Measurements from ENCODE around the gene BMPR2.

Gene BMPR2

DNA sequence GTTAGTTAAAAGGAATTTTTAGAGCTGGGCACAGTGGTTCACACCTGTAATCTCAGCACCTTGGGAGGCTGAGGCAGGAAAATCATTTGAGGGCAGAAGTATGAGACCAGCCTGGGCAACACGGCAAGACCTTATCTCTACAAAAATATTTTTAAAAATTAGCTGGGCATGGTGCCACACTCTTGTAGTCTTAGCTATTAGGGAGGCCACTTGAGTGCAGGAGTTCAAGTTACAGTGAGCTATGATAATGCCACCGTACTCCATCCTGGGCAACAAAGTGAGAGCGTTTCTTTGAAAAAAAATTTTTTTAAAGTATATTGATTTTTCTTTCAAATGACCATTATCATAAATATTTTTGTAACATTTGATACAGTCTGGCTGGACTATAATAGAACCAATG is 165.0 kb downstream of the BMPR2 start:
- H3K18ac ChIP-seq (ENCODE audit: low read depth in 1 of 2, low read length in 2 of 2) = no peak overlapping the region
- H3K4me1 ChIP-seq (ENCODE audit: control insufficient read depth, insufficient read depth, low read depth, low read length) = no peaks in the 10 kb centered on the region
- H3K27ac ChIP-seq (ENCODE audit: low read length, poor library complexity, severe bottlenecking) = no peak overlapping the region
- H3K14ac ChIP-seq (ENCODE audit: low read length in 2 of 2) = no peak overlapping the region
- no peak overlapping the region for H2BK120ac ChIP-seq (ENCODE audit: low read depth, low read length)
- H2BK5ac ChIP-seq (ENCODE audit: low read depth, low read length, poor library complexity, severe bottlenecking) = no peak overlapping the region
- H3K23ac ChIP-seq (ENCODE audit: low read length in 2 of 2) = no peak overlapping the region
- H3K9me3 ChIP-seq (ENCODE audit: control insufficient read depth, low read length) = no peaks in the 10 kb centered on the region
- H4K8ac ChIP-seq (ENCODE audit: low read length) = no peak overlapping the region
- no peaks in the 10 kb centered on the region for H3K27me3 ChIP-seq (ENCODE audit: control insufficient read depth in 1 of 2, insufficient read depth in 1 of 2, low read length in 2 of 2)
- H3K79me1 ChIP-seq (replicated peaks; ENCODE audit: low read length, poor library complexity, severe bottlenecking) = peaks cover 12% of the 10 kb centered on the region
- H3K4ac ChIP-seq (ENCODE audit: low read depth in 1 of 2, low read length in 2 of 2) = no peak overlapping the region
- H4K91ac ChIP-seq (ENCODE audit: low read length) = no peak overlapping the region
- no peak overlapping the region for H3K4me2 ChIP-seq (ENCODE audit: low read length, poor library complexity, severe bottlenecking)
- H3K4me3 ChIP-seq (ENCODE audit: insufficient read depth in 1 of 2, low read depth in 1 of 2, low read length in 2 of 2) = no peak overlapping the region
- no peak for DNase-seq
- no peak overlapping the region for H2AFZ ChIP-seq (ENCODE audit: low read depth, low read length)
- peaks cover 0 to 6% of the 10 kb centered on the region in 2 experiments for H3K36me3 ChIP-seq (ENCODE audit: control insufficient read depth in 1 of 2, insufficient read depth in 2 of 2, low read depth in 1 of 2, low read length in 2 of 2)
- H2BK15ac ChIP-seq (ENCODE audit: low read depth, poor library complexity, severe bottlenecking) = no peak overlapping the region
- H2BK12ac ChIP-seq (ENCODE audit: low read length in 2 of 2) = no peak overlapping the region
- no peak overlapping the region for H3K9ac ChIP-seq (ENCODE audit: low read length)
- 100% methylated on average over 1 of the region's 3 CpGs for WGBS
- H2AK5ac ChIP-seq (ENCODE audit: low read length, severe bottlenecking) = no peak overlapping the region

DNA sequence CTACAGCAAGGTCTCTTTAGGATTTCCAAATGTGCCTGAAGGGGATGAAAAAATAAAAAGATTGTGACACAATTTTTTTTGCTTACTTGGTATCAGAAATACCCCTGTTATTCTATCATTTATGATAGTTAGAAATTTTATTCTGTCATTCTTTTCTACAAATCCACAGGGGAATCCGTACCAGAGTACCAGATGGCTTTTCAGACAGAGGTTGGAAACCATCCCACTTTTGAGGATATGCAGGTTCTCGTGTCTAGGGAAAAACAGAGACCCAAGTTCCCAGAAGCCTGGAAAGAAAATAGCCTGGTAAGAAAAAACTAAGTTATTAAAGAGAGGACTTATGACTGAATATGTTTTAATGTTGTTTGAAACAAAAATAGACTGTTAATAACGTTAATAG is 166.0 kb downstream of the BMPR2 start:
- Histone ChIP-seq H3K79me1 (replicated peaks; ENCODE audit: low read length, poor library complexity, severe bottlenecking) (peaks cover 9% of the 10 kb centered on the region), H2BK5ac (ENCODE audit: low read depth, low read length, poor library complexity, severe bottlenecking) (no peak overlapping the region), H2BK15ac (ENCODE audit: low read depth, poor library complexity, severe bottlenecking) (no peak overlapping the region), H3K27me3 (ENCODE audit: control insufficient read depth in 1 of 2, insufficient read depth in 1 of 2, low read length in 2 of 2) (no peaks in the 10 kb centered on the region), H4K91ac (ENCODE audit: low read length) (no peak overlapping the region), H3K18ac (ENCODE audit: low read depth in 1 of 2, low read length in 2 of 2) (no peak overlapping the region), H3K9ac (ENCODE audit: low read length) (no peak overlapping the region), H2BK120ac (ENCODE audit: low read depth, low read length) (no peak overlapping the region), H3K23ac (ENCODE audit: low read length in 2 of 2) (no peak overlapping the region), H2AK5ac (ENCODE audit: low read length, severe bottlenecking) (no peak overlapping the region), H3K9me3 (ENCODE audit: control insufficient read depth, low read length) (no peaks in the 10 kb centered on the region), H3K4me3 (ENCODE audit: insufficient read depth in 1 of 2, low read depth in 1 of 2, low read length in 2 of 2) (no peak overlapping the region), H4K8ac (ENCODE audit: low read length) (no peak overlapping the region), H3K36me3 (ENCODE audit: control insufficient read depth in 1 of 2, insufficient read depth in 2 of 2, low read depth in 1 of 2, low read length in 2 of 2) (peaks cover under 1 to 3% of the 10 kb centered on the region in 2 experiments), H2AFZ (ENCODE audit: low read depth, low read length) (no peak overlapping the region), H3K4me2 (ENCODE audit: low read length, poor library complexity, severe bottlenecking) (no peak overlapping the region), H3K14ac (ENCODE audit: low read length in 2 of 2) (no peak overlapping the region), H3K4me1 (ENCODE audit: control insufficient read depth, insufficient read depth, low read depth, low read length) (no peaks in the 10 kb centered on the region), H3K27ac (ENCODE audit: low read length, poor library complexity, severe bottlenecking) (no peak overlapping the region), H3K4ac (ENCODE audit: low read depth in 1 of 2, low read length in 2 of 2) (no peak overlapping the region), H2BK12ac (ENCODE audit: low read length in 2 of 2) (no peak overlapping the region)
- DNase-seq = no peak
- WGBS = 95% methylated on average over 2 of the region's 3 CpGs

DNA sequence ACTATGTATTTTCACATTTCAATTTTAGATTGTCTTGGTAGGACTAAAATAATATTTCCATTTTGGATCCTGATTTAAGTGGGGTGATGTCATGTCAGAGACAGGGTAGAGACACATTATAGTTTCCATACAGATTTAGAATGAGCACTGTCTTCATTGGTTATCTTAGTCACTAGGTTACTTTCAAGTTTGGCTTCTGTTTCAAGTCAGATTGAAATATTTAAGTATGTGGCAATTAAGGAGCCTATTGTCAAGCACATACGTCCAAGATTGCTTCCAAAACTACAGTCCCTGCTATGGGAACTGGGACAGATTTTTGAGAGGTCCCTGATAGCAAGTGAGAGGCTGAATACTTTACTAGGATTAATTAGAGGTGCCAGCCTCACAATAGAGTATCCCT is 169.4 kb downstream of the BMPR2 start:
- H2BK12ac ChIP-seq (ENCODE audit: low read length in 2 of 2) = no peak overlapping the region
- H3K9me3 ChIP-seq (ENCODE audit: control insufficient read depth, low read length) = no peaks in the 10 kb centered on the region
- no peak overlapping the region for H2BK120ac ChIP-seq (ENCODE audit: low read depth, low read length)
- WGBS = 86% methylated on average over 1 of the region's 1 CpG
- H3K23ac ChIP-seq (ENCODE audit: low read length in 2 of 2) = no peak overlapping the region
- H2BK5ac ChIP-seq (ENCODE audit: low read depth, low read length, poor library complexity, severe bottlenecking) = no peak overlapping the region
- no peak overlapping the region for H2AFZ ChIP-seq (ENCODE audit: low read depth, low read length)
- peaks cover 3 to 7% of the 10 kb centered on the region in 2 experiments for H3K36me3 ChIP-seq (ENCODE audit: control insufficient read depth in 1 of 2, insufficient read depth in 2 of 2, low read depth in 1 of 2, low read length in 2 of 2)
- no peak overlapping the region for H4K91ac ChIP-seq (ENCODE audit: low read length)
- no peak overlapping the region for H3K4me2 ChIP-seq (ENCODE audit: low read length, poor library complexity, severe bottlenecking)
- H3K79me1 ChIP-seq (replicated peaks; ENCODE audit: low read length, poor library complexity, severe bottlenecking) = peaks cover 5% of the 10 kb centered on the region
- no peak overlapping the region for H3K4ac ChIP-seq (ENCODE audit: low read depth in 1 of 2, low read length in 2 of 2)
- no peak overlapping the region for H3K27ac ChIP-seq (ENCODE audit: low read length, poor library complexity, severe bottlenecking)
- no peak overlapping the region for H2BK15ac ChIP-seq (ENCODE audit: low read depth, poor library complexity, severe bottlenecking)
- H3K9ac ChIP-seq (ENCODE audit: low read length) = no peak overlapping the region
- no peaks in the 10 kb centered on the region for H3K27me3 ChIP-seq (ENCODE audit: control insufficient read depth in 1 of 2, insufficient read depth in 1 of 2, low read length in 2 of 2)
- H4K8ac ChIP-seq (ENCODE audit: low read length) = no peak overlapping the region
- no peaks in the 10 kb centered on the region for H3K4me1 ChIP-seq (ENCODE audit: control insufficient read depth, insufficient read depth, low read depth, low read length)
- no peak for DNase-seq
- no peak overlapping the region for H3K4me3 ChIP-seq (ENCODE audit: insufficient read depth in 1 of 2, low read depth in 1 of 2, low read length in 2 of 2)
- no peak overlapping the region for H2AK5ac ChIP-seq (ENCODE audit: low read length, severe bottlenecking)
- no peak overlapping the region for H3K18ac ChIP-seq (ENCODE audit: low read depth in 1 of 2, low read length in 2 of 2)
- no peak overlapping the region for H3K14ac ChIP-seq (ENCODE audit: low read length in 2 of 2)

DNA sequence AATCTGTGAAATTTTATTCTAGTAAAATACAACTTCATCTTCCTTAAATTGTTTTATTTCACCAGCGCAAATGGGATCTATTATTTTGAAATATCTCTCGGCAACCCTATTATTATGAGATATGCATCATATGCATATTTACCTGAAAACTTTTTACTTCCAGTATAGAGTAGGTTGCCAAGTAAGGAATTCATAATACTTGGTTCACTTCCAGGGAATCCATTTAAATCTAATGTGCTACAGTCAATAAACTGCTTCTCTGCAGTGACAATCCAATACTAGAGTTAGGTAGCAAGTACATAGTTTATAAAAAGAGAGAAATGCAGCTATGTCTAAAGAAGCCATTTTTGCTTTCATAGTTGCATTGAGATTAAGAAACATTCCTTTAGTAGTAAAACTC is 169.8 kb downstream of the BMPR2 start:
- H2BK5ac ChIP-seq (ENCODE audit: low read depth, low read length, poor library complexity, severe bottlenecking) = no peak overlapping the region
- no peak overlapping the region for H3K4ac ChIP-seq (ENCODE audit: low read depth in 1 of 2, low read length in 2 of 2)
- no peak overlapping the region for H2BK120ac ChIP-seq (ENCODE audit: low read depth, low read length)
- no peak overlapping the region for H3K4me2 ChIP-seq (ENCODE audit: low read length, poor library complexity, severe bottlenecking)
- H3K36me3 ChIP-seq (ENCODE audit: control insufficient read depth in 1 of 2, insufficient read depth in 2 of 2, low read depth in 1 of 2, low read length in 2 of 2) = peaks cover 3 to 7% of the 10 kb centered on the region in 2 experiments
- H3K9me3 ChIP-seq (ENCODE audit: control insufficient read depth, low read length) = no peaks in the 10 kb centered on the region
- H3K4me3 ChIP-seq (ENCODE audit: insufficient read depth in 1 of 2, low read depth in 1 of 2, low read length in 2 of 2) = no peak overlapping the region
- no peak for DNase-seq
- no peaks in the 10 kb centered on the region for H3K4me1 ChIP-seq (ENCODE audit: control insufficient read depth, insufficient read depth, low read depth, low read length)
- no peak overlapping the region for H2AFZ ChIP-seq (ENCODE audit: low read depth, low read length)
- no peak overlapping the region for H4K91ac ChIP-seq (ENCODE audit: low read length)
- WGBS = 100% methylated on average over 1 of the region's 2 CpGs
- no peaks in the 10 kb centered on the region for H3K27me3 ChIP-seq (ENCODE audit: control insufficient read depth in 1 of 2, insufficient read depth in 1 of 2, low read length in 2 of 2)
- no peak overlapping the region for H3K9ac ChIP-seq (ENCODE audit: low read length)
- no peak overlapping the region for H3K18ac ChIP-seq (ENCODE audit: low read depth in 1 of 2, low read length in 2 of 2)
- no peak overlapping the region for H3K14ac ChIP-seq (ENCODE audit: low read length in 2 of 2)
- H4K8ac ChIP-seq (ENCODE audit: low read length) = no peak overlapping the region
- H3K27ac ChIP-seq (ENCODE audit: low read length, poor library complexity, severe bottlenecking) = no peak overlapping the region
- no peak overlapping the region for H2BK12ac ChIP-seq (ENCODE audit: low read length in 2 of 2)
- H3K23ac ChIP-seq (ENCODE audit: low read length in 2 of 2) = no peak overlapping the region
- H3K79me1 ChIP-seq (replicated peaks; ENCODE audit: low read length, poor library complexity, severe bottlenecking) = peaks cover 5% of the 10 kb centered on the region
- no peak overlapping the region for H2BK15ac ChIP-seq (ENCODE audit: low read depth, poor library complexity, severe bottlenecking)
- no peak overlapping the region for H2AK5ac ChIP-seq (ENCODE audit: low read length, severe bottlenecking)

All from mesenchymal stem cell (in vitro differentiated cells and primary cell).